G401 (cell line): ENCODE measurements around the gene PRKD2. TPM values are rescaled to one million over a fixed set of nuclear protein-coding genes. Genes with fewer than 3 reads are reported as not detected.

Experiments used
- DNase-seq: peaks from one replicate; pipeline ENCODE4 v3.0.0-alpha.2; 2015; ENCODE audit warnings: low spot score
- in situ Hi-C: cut with HindIII; loops from 2 replicates; pipeline ENCODE4 v1.10.0; 2016; ENCODE audit warnings: low sequenced_read_pairs, mixed read lengths
- total RNA-seq: library from RNA; depleted of rRNA; stranded (reverse); fragments of >200 nt; shearing (Covaris generic); gene quantifications from 2 replicates; pipeline ENCODE4 v1.2.3, GENCODE V29; 2014

The PRKD2 gene
- total RNA-seq, 1 experiment from 2014 or later, result 19.9 TPM

GRCh38 chr19:46726971-46727501, 10.1 kb upstream of the PRKD2 start:
- DNase-seq, result no peak
- in situ Hi-C loops, result no loop called here

GRCh38 chr19:46726551-46726950, 9.6 kb upstream of the PRKD2 start:
- in situ Hi-C loops, result no loop called here
- no peak for DNase-seq

- in situ Hi-C loops, result no loop called here
- DNase-seq, result no peak
Measured at GRCh38 chr19:46725859-46726393, 9.0 kb upstream of the PRKD2 start.

- DNase-seq, result no peak
- in situ Hi-C loops, result no loop called here
Measured at GRCh38 chr19:46725036-46725820, 8.3 kb upstream of the PRKD2 start.

GRCh38 chr19:46724468-46724867, 7.6 kb upstream of the PRKD2 start:
- no peak for DNase-seq
- in situ Hi-C loops, result no loop called here

GRCh38 chr19:46723471-46723870, 6.6 kb upstream of the PRKD2 start:
- no peak for DNase-seq
- in situ Hi-C loops, result no loop called here

GRCh38 chr19:46723023-46723461, 6.1 kb upstream of the PRKD2 start:
- in situ Hi-C loops, result no loop called here
- no peak for DNase-seq

- in situ Hi-C loops, result no loop called here
- no peak for DNase-seq
Measured at GRCh38 chr19:46722421-46723022, 5.6 kb upstream of the PRKD2 start.

GRCh38 chr19:46722004-46722380, 5.1 kb upstream of the PRKD2 start:
- no peak for DNase-seq
- in situ Hi-C loops, result no loop called here

GRCh38 chr19:46721269-46722003, 4.5 kb upstream of the PRKD2 start:
- in situ Hi-C loops, result no loop called here
- no peak for DNase-seq

GRCh38 chr19:46720503-46721239, 3.8 kb upstream of the PRKD2 start:
- no peak for DNase-seq

GRCh38 chr19:46719629-46720502, 3.0 kb upstream of the PRKD2 start:
- no peak for DNase-seq
- in situ Hi-C loops, result no loop called here

More at GRCh38 chr19:46720503-46721239, 3.8 kb upstream of the PRKD2 start:
- in situ Hi-C loops, result no loop called here

- no peak for DNase-seq
- in situ Hi-C loops, result no loop called here
Measured at GRCh38 chr19:46718934-46719622, 2.2 kb upstream of the PRKD2 start.

- peak; percentile 39 for DNase-seq
Measured at GRCh38 chr19:46718157-46718933, 1.4 kb upstream of the PRKD2 start.

GRCh38 chr19:46717716-46718143, 816 bp upstream of the PRKD2 start:
- DNase-seq, result no peak
- in situ Hi-C loops, result no loop called here

More at GRCh38 chr19:46718157-46718933, 1.4 kb upstream of the PRKD2 start:
- in situ Hi-C loops, result no loop called here

GRCh38 chr19:46716672-46717033, 261 bp downstream of the PRKD2 start:
- DNase-seq, result no peak
- in situ Hi-C loops, result no loop called here
